Stomach (tissue), 4 donors: ENCODE results near the gene ZNF440.
A peak's percentile ranks its signal among the peaks of the same experiment; 100 is the strongest.

ENCODE experiments used
- EP300 ChIP-seq: sonication (generic); formaldehyde crosslinking; IDR thresholded peaks from one replicate; pipeline ENCODE4 v1.6.1; 2017; ENCODE audit warnings: antibody characterized with exemption
- POLR2A ChIP-seq, 4 donors: fragments of 450-650 bp; IDR thresholded peaks; one replicate each; pipeline ENCODE4 v1.6.1; 2016; ENCODE audit warnings: antibody characterized with exemption in 4 of 4, control low read depth in 2 of 4, mild to moderate bottlenecking in 1 of 4, moderate library complexity in 1 of 4
- POLR2AphosphoS5 ChIP-seq, 3 donors: sonication (generic); formaldehyde crosslinking; IDR thresholded peaks; one replicate each; pipeline ENCODE4 v1.6.1; 2016; ENCODE audit warnings: antibody characterized with exemption in 3 of 3
- TF ChIP-seq, protein P1 (sequence below), 7 experiments: fragments of 450-650 bp in 4 of 7; fragments of 200-600 bp in 3 of 7; sonication (generic) in 3 of 7; IDR thresholded peaks; one replicate each; pipeline ENCODE4 v1.5.1; 2016 to 2019; ENCODE audit warnings: antibody characterized with exemption in 7 of 7, control low read depth in 2 of 7, mild to moderate bottlenecking in 1 of 7

- TF ChIP-seq, protein P1, sequence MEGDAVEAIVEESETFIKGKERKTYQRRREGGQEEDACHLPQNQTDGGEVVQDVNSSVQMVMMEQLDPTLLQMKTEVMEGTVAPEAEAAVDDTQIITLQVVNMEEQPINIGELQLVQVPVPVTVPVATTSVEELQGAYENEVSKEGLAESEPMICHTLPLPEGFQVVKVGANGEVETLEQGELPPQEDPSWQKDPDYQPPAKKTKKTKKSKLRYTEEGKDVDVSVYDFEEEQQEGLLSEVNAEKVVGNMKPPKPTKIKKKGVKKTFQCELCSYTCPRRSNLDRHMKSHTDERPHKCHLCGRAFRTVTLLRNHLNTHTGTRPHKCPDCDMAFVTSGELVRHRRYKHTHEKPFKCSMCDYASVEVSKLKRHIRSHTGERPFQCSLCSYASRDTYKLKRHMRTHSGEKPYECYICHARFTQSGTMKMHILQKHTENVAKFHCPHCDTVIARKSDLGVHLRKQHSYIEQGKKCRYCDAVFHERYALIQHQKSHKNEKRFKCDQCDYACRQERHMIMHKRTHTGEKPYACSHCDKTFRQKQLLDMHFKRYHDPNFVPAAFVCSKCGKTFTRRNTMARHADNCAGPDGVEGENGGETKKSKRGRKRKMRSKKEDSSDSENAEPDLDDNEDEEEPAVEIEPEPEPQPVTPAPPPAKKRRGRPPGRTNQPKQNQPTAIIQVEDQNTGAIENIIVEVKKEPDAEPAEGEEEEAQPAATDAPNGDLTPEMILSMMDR (IDR thresholded peaks at IDR 0.05): peak in 5 of 7 experiments; percentile 40 to 85 (median 65)
- peak in 1 of 3 donors; percentile 36 for TF ChIP-seq POLR2AphosphoS5 (IDR thresholded peaks at IDR 0.05)
- TF ChIP-seq POLR2A (IDR thresholded peaks at IDR 0.05): no peak
- no peak for TF ChIP-seq EP300
These were observed 67.2 kb downstream of the ZNF440 start for GRCh38 chr19:11881151-11881800.
